HepG2 (cell line): ENCODE results near the gene TAF4B. TPM values are rescaled to one million over a fixed set of nuclear protein-coding genes. Genes with fewer than 3 reads are reported as not detected.
"Not testable (repeated sequence)": the region's sequence is repeated elsewhere in the genome, so short reads cannot be mapped to it uniquely, and the experiment has no call there.

ENCODE experiments used
- ATAC-seq: fragments of 200-7000 bp; cut with Tn5 transposase; 3 replicates; pipeline ENCODE4 v1.9.1; 2020; ENCODE audit warnings: mild to moderate bottlenecking, moderate library complexity
- BruUV-seq: library from RNA; stranded (reverse); fragments of 400-500 nt; replicated peaks from 2 replicates; lab custom pipeline; 2021; lab: Mats Ljungman, UMichigan
- CTCF ChIA-PET: fragments of 300-600 bp; formaldehyde crosslinking; extraction: SDS; loops from one replicate; lab custom pipeline; 2021; ENCODE audit warnings: low total read pairs, inconsistent platforms, low intra/inter-chr PET ratio; lab: Yijun Ruan, JAX
- POLR2A ChIA-PET: fragments of 350-600 bp; sonication (Branson Sonifier 250); formaldehyde crosslinking; loops from one replicate; lab custom pipeline; 2020; ENCODE audit warnings: antibody characterized with exemption, inconsistent platforms; lab: Yijun Ruan, JAX
- DNase-seq: peaks from one replicate; pipeline ENCODE4 v3.0.0-alpha.2; 2015; ENCODE audit warnings: low spot score
- FAIRE-seq: peaks from 3 replicates; lab custom pipeline; 2011; peaks lifted over from hg19 to GRCh38; lab: Jason Lieb, UNC
- H2AFZ ChIP-seq: one replicate; pipeline ENCODE4 v1.6.1; 2011; ENCODE audit warnings: low read length, inconsistent platforms
- H3K27ac ChIP-seq: fragments of 300-600 bp; 3 replicates; pipeline ENCODE4 v1.8.0; 2011; ENCODE audit warnings: mixed run types, mild to moderate bottlenecking, mixed read lengths, low read length, inconsistent platforms; ENCODE audit not compliant: insufficient read depth; ENCODE audit errors: extremely low read length
- H3K27me3 ChIP-seq, 2 experiments: fragments of 200-600 bp in 1 of 2; 2 replicates in 1 of 2; 3 replicates in 1 of 2; pipeline versions ENCODE4 v1.6.0 to v1.8.0; 2011; ENCODE audit warnings: low read length in 2 of 2, mild to moderate bottlenecking in 2 of 2, moderate library complexity in 2 of 2, inconsistent platforms in 1 of 2; ENCODE audit not compliant: insufficient read depth in 2 of 2, control insufficient read depth in 1 of 2
- H3K36me3 ChIP-seq, 2 experiments: fragments of 200-600 bp in 1 of 2; replicated peaks in 1 of 2; 2 replicates in 1 of 2; 3 replicates in 1 of 2; pipeline versions ENCODE4 v1.5.1 to v1.8.0; 2011; ENCODE audit warnings: low read length in 2 of 2, inconsistent platforms in 1 of 2; ENCODE audit not compliant: insufficient read depth in 2 of 2, control insufficient read depth in 1 of 2
- H3K4me1 ChIP-seq: 2 replicates; pipeline ENCODE4 v1.5.1; 2012; ENCODE audit warnings: low read length, inconsistent platforms; ENCODE audit not compliant: insufficient read depth
- H3K4me2 ChIP-seq: 2 replicates; pipeline ENCODE4 v1.6.0; 2011; ENCODE audit warnings: low read depth, low read length, inconsistent platforms
- H3K4me3 ChIP-seq, 3 experiments: fragments of 200-600 bp in 1 of 3; sonication (generic), shearing (Covaris generic) in 1 of 3; replicated peaks in 1 of 3; 2 replicates each; pipeline ENCODE4 v1.5.1; 2011 to 2016; ENCODE audit warnings: low read length in 3 of 3, inconsistent platforms in 2 of 3, low read depth in 2 of 3, mild to moderate bottlenecking in 2 of 3, control low read depth in 1 of 3, mixed read lengths in 1 of 3; ENCODE audit not compliant: insufficient read depth in 1 of 3
- H3K79me2 ChIP-seq: one replicate; pipeline ENCODE4 v1.6.1; 2011; ENCODE audit warnings: low read length, inconsistent platforms; ENCODE audit not compliant: insufficient read depth
- H3K9ac ChIP-seq: 2 replicates; pipeline ENCODE4 v1.6.0; 2011; ENCODE audit warnings: mild to moderate bottlenecking, low read depth, low read length, inconsistent platforms; ENCODE audit not compliant: insufficient read depth
- H3K9me3 ChIP-seq: 2 replicates; pipeline ENCODE4 v1.5.1; 2012; ENCODE audit warnings: mild to moderate bottlenecking, low read length
- H4K20me1 ChIP-seq: 2 replicates; pipeline ENCODE4 v1.6.0; 2011; ENCODE audit warnings: inconsistent platforms, mild to moderate bottlenecking, low read length, moderate library complexity; ENCODE audit not compliant: insufficient read depth
- ELF1 ChIP-seq: sonication (generic); formaldehyde crosslinking; IDR thresholded peaks from 2 replicates; pipeline ENCODE4 v1.4.0; 2020; ENCODE audit warnings: missing genetic modification reagents
- FOSL2 ChIP-seq: sonication (generic); formaldehyde crosslinking; IDR thresholded peaks from 2 replicates; pipeline ENCODE4 v1.4.0; 2020; ENCODE audit warnings: missing genetic modification reagents
- FOXA1 ChIP-seq, 2 experiments: fragments of 450-650 bp in 1 of 2; sonication (generic) in 1 of 2; formaldehyde crosslinking in 1 of 2; IDR thresholded peaks; 2 replicates each; pipeline versions ENCODE4 v1.4.0 to v1.6.1; 2016 to 2020; ENCODE audit warnings: missing genetic modification reagents in 1 of 2
- FOXA3 ChIP-seq: IDR thresholded peaks from 2 replicates; pipeline ENCODE4 v1.6.1; 2016; ENCODE audit warnings: missing genetic modification reagents, missing compliant biosample characterization
- FOXP1 ChIP-seq, 2 experiments: fragments of 450-650 bp in 1 of 2; IDR thresholded peaks; 2 replicates each; pipeline ENCODE4 v1.6.1; 2017 to 2018; ENCODE audit warnings: antibody characterized with exemption in 1 of 2
- HDAC2 ChIP-seq: sonication (generic); formaldehyde crosslinking; IDR thresholded peaks from 2 replicates; pipeline ENCODE4 v1.4.0; 2020; ENCODE audit warnings: missing genetic modification reagents
- MIXL1 ChIP-seq: IDR thresholded peaks from 2 replicates; pipeline ENCODE4 v1.6.1; 2016
- SATB2 ChIP-seq: sonication (generic); formaldehyde crosslinking; IDR thresholded peaks from 2 replicates; pipeline ENCODE4 v1.5.0; 2020; ENCODE audit warnings: missing genetic modification reagents
- SOX13 ChIP-seq, 3 experiments: fragments of 450-650 bp in 1 of 3; sonication (generic) in 1 of 3; formaldehyde crosslinking in 1 of 3; IDR thresholded peaks in 2 of 3; conservative IDR thresholded peaks in 1 of 3; 2 replicates each; pipeline versions ENCODE4 v1.5.0 to v1.6.1; 2016 to 2020; ENCODE audit warnings: antibody characterized with exemption in 1 of 3, mild to moderate bottlenecking in 1 of 3, missing compliant biosample characterization in 1 of 3, missing genetic modification reagents in 1 of 3, moderate library complexity in 1 of 3
- SOX5 ChIP-seq: IDR thresholded peaks from 2 replicates; pipeline ENCODE4 v1.6.1; 2016; ENCODE audit warnings: borderline replicate concordance
- ZNF225 ChIP-seq: sonication (generic); formaldehyde crosslinking; IDR thresholded peaks from 2 replicates; pipeline ENCODE4 v1.4.0; 2020; ENCODE audit warnings: mild to moderate bottlenecking, missing genetic modification reagents
- ZNF75D ChIP-seq: sonication (generic); formaldehyde crosslinking; IDR thresholded peaks from 2 replicates; pipeline ENCODE4 v1.8.1; 2023; ENCODE audit warnings: missing genetic modification reagents, mild to moderate bottlenecking, borderline replicate concordance
- whole genome bisulfite sequencing: methylation state at CpG from one replicate; pipeline ENCODE4 v1.1.6; 2017; ENCODE audit warnings: low lambda C conversion rate; 5-methylcytosine and 5-hydroxymethylcytosine counted together
- in situ Hi-C: cut with HindIII; loops from 2 replicates; pipeline ENCODE4 v1.10.0; 2017; ENCODE audit warnings: low pct_unique_long_range_greater_than_20kb; ENCODE audit not compliant: extremely low pct_ligation_motif_present
- intact Hi-C: fragments of 100-400 bp; cut with micrococcal nuclease; formaldehyde crosslinking; loops from one replicate; pipeline ENCODE4 v1.10.0; 2022; ENCODE audit not compliant: unreplicated experiment
- polyA plus RNA-seq, 8 experiments: library from polyadenylated mRNA; depleted of rRNA in 3 of 8; stranded (reverse) in 7 of 8; unstranded in 1 of 8; fragments of >200 nt; fragmentation: Illumina TruSeq in 4 of 8; extraction: Trizol in 4 of 8; gene quantifications; 2 replicates each; pipeline versions ENCODE4 v1.2.1 to v1.2.3, GENCODE V29; 2011 to 2016; ENCODE audit warnings: low read depth in 4 of 8, missing spikeins in 1 of 8, mixed read lengths in 1 of 8; ENCODE audit not compliant: insufficient read depth in 1 of 8
- total RNA-seq, 5 experiments: library from RNA; depleted of rRNA; stranded (reverse); fragments of >200 nt; fragmentation: Illumina TruSeq; extraction: Trizol; gene quantifications; 2 replicates each; pipeline ENCODE4 v1.2.3, GENCODE V29; 2016; ENCODE audit warnings: low read depth in 1 of 5
- TF ChIP-seq, protein P1 (sequence below): IDR thresholded peaks from 2 replicates; pipeline ENCODE4 v1.4.0; 2020; ENCODE audit warnings: mild to moderate bottlenecking, missing genetic modification reagents
- TF ChIP-seq, protein P2 (sequence below): sonication (generic); formaldehyde crosslinking; IDR thresholded peaks from 2 replicates; pipeline ENCODE4 v1.4.0; 2020; ENCODE audit warnings: missing genetic modification reagents

The TAF4B gene
- total and polyA plus RNA-seq, 2 of the 13 experiments (the other 11 are each of a cell fraction or from before 2014, with no cell fraction given): 2.2 to 3.8 TPM

DNA sequence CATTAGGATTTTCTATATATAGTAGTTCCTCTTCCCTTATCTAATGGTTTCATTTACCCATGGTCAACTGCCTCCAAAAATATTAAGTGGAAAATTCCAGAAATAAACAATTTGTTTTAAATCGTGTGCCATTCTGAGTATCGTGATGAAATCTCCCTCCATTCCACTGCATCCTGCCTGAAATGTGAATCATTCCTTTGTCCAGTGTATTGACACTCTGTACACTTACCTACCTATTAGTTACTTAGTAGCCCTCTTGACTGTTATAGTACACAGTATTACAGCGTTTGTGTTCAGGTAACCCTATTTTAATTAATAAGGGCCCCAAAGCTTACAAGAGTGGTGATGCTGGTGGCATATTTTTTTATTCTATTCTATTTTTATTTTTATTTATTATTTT, 26.2 kb downstream of the TAF4B start:
- POLR2A ChIA-PET: no interaction called here
- Histone ChIP-seq H3K79me2 (no peaks in the 10 kb centered on the region), H3K4me1 (peaks cover 26% of the 10 kb centered on the region), H2AFZ (no peak overlapping the region), H4K20me1 (no peaks in the 10 kb centered on the region), H3K27ac (no peak overlapping the region), H3K4me2 (peak overlapping the region; percentile 30; the same call in 1 of the 2 replicates), H3K9ac (no peak overlapping the region), H3K27me3 (no peaks in the 10 kb centered on the region), H3K4me3 (no peak overlapping the region), H3K9me3 (no peaks in the 10 kb centered on the region), H3K36me3 (no peaks in the 10 kb centered on the region)
- FAIRE-seq (no peak), ATAC-seq (peak; percentile 83), DNase-seq (peak; percentile 54)
- 1% methylated on average over 3 of the region's 3 CpGs for WGBS
- TF ChIP-seq SATB2 (CRISPR knock-in tag) (0 out of 2 replicates have a peak, but pooled peaks have one; percentile 32), MIXL1 (CRISPR knock-in tag) (0 out of 2 replicates have a peak, but pooled peaks have one; percentile 23), ZNF75D (no peak), FOXA3 (CRISPR knock-in tag) (peak; percentile 44; the same call in 1 of the 2 replicates), ZNF225 (CRISPR knock-in tag) (no peak), SOX5 (CRISPR knock-in tag) (peak; percentile 22; the same call in 1 of the 2 replicates), HDAC2 (no peak), FOXA1 (IDR thresholded peaks at IDR 0.05) (no peak), FOXA1 (CRISPR knock-in tag; IDR thresholded peaks at IDR 0.05) (peak; percentile 49; the same call in 1 of the 2 replicates), SOX13 (IDR thresholded peaks at IDR 0.05) (no peak), SOX13 (CRISPR knock-in tag; conservative IDR thresholded peaks at IDR 0.05 in 1 of 2, IDR thresholded peaks at IDR 0.05 in 1 of 2) (peak in 1 of 2 experiments; percentile 68; a peak in 1 of 4 replicates), ELF1 (CRISPR knock-in tag) (no peak), FOXP1 (IDR thresholded peaks at IDR 0.05) (no peak), FOXP1 (CRISPR knock-in tag; IDR thresholded peaks at IDR 0.05) (peak; percentile 29; the same call in 1 of the 2 replicates), FOSL2 (CRISPR knock-in tag) (peak; percentile 32; the same call in 1 of the 2 replicates)
- TF ChIP-seq, protein P1, sequence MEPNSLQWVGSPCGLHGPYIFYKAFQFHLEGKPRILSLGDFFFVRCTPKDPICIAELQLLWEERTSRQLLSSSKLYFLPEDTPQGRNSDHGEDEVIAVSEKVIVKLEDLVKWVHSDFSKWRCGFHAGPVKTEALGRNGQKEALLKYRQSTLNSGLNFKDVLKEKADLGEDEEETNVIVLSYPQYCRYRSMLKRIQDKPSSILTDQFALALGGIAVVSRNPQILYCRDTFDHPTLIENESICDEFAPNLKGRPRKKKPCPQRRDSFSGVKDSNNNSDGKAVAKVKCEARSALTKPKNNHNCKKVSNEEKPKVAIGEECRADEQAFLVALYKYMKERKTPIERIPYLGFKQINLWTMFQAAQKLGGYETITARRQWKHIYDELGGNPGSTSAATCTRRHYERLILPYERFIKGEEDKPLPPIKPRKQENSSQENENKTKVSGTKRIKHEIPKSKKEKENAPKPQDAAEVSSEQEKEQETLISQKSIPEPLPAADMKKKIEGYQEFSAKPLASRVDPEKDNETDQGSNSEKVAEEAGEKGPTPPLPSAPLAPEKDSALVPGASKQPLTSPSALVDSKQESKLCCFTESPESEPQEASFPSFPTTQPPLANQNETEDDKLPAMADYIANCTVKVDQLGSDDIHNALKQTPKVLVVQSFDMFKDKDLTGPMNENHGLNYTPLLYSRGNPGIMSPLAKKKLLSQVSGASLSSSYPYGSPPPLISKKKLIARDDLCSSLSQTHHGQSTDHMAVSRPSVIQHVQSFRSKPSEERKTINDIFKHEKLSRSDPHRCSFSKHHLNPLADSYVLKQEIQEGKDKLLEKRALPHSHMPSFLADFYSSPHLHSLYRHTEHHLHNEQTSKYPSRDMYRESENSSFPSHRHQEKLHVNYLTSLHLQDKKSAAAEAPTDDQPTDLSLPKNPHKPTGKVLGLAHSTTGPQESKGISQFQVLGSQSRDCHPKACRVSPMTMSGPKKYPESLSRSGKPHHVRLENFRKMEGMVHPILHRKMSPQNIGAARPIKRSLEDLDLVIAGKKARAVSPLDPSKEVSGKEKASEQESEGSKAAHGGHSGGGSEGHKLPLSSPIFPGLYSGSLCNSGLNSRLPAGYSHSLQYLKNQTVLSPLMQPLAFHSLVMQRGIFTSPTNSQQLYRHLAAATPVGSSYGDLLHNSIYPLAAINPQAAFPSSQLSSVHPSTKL (CRISPR knock-in tag): 0 out of 2 replicates have a peak, but pooled peaks have one; percentile 36
- TF ChIP-seq, protein P2, sequence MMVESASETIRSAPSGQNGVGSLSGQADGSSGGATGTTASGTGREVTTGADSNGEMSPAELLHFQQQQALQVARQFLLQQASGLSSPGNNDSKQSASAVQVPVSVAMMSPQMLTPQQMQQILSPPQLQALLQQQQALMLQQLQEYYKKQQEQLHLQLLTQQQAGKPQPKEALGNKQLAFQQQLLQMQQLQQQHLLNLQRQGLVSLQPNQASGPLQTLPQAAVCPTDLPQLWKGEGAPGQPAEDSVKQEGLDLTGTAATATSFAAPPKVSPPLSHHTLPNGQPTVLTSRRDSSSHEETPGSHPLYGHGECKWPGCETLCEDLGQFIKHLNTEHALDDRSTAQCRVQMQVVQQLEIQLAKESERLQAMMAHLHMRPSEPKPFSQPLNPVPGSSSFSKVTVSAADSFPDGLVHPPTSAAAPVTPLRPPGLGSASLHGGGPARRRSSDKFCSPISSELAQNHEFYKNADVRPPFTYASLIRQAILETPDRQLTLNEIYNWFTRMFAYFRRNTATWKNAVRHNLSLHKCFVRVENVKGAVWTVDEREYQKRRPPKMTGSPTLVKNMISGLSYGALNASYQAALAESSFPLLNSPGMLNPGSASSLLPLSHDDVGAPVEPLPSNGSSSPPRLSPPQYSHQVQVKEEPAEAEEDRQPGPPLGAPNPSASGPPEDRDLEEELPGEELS (CRISPR knock-in tag): peak; percentile 17; the same call in 1 of the 2 replicates
- CTCF ChIA-PET: no interaction called here
- no TSS peak for BruUV-seq
- intact Hi-C loops (no loop called here), in situ Hi-C loops (no loop called here)

DNA sequence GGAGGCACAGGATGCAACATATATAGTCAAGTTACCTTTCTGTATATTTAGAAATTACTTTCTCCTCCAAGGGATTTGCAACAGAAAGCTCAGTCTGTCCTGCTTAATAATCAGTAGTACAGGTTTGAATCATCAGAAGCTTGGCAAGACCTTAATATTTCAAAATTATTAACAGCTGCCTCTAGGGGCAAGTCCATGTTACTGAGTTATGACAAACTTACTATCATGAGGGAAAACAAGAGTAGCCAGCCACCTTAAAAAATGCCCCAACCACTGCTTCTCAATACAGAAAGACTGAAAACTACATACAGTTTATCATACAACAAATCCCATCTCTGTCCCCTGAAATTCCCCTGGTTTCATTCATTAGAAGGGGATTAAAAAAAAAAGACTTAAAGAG, 28.6 kb downstream of the TAF4B start:
- CTCF ChIA-PET, H3K9me3 ChIP-seq, BruUV-seq, in situ Hi-C loops, H3K9ac ChIP-seq, H3K27ac ChIP-seq, H4K20me1 ChIP-seq, FAIRE-seq, H3K4me3 ChIP-seq, POLR2A ChIA-PET, intact Hi-C loops, H3K36me3 ChIP-seq, H2AFZ ChIP-seq, DNase-seq, H3K79me2 ChIP-seq, H3K4me2 ChIP-seq, H3K27me3 ChIP-seq, ATAC-seq: not testable (repeated sequence)
- H3K4me1 ChIP-seq: peaks cover 26% of the 10 kb centered on the region
